ENCODE measurements around the gene LRRTM3.

LRRTM3 gene

GRCh38 chr10:67011981-67012380, 86.1 kb downstream of the LRRTM3 start:
- no peak for FAIRE-seq
- DNase-seq (ENCODE audit: insufficient read length, low spot score), result no peak

- FAIRE-seq (no peak), DNase-seq (ENCODE audit: insufficient read length, low spot score) (no peak)
Measured at GRCh38 chr10:67015225-67015624, 89.4 kb downstream of the LRRTM3 start.

- no peak for FAIRE-seq
Measured at GRCh38 chr10:67017218-67017617, 91.4 kb downstream of the LRRTM3 start.

DNA sequence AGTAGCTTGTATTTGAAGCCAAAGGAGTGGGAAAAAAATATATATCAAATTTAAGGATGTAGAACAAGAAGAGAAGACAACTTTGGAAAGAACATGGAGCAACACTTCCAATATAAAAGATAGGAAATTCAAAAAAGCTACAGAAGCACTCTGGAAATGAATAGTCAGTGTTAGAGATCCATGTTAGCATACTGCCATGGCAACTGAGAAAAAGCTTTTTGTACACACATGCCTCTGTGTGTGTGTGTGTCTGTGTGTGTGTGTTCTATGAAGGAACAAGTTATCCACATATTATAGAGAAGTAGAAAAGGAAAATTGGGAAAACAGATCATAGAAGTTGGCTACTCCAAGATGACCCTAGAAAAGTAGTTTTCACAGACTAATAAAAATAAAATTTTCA, 96.3 kb downstream of the LRRTM3 start:
- DNase-seq (ENCODE audit: insufficient read length, low spot score) (no peak), FAIRE-seq (no peak)

More at GRCh38 chr10:67017218-67017617, 91.4 kb downstream of the LRRTM3 start:
- no peak for DNase-seq (ENCODE audit: insufficient read length, low spot score)

DNA sequence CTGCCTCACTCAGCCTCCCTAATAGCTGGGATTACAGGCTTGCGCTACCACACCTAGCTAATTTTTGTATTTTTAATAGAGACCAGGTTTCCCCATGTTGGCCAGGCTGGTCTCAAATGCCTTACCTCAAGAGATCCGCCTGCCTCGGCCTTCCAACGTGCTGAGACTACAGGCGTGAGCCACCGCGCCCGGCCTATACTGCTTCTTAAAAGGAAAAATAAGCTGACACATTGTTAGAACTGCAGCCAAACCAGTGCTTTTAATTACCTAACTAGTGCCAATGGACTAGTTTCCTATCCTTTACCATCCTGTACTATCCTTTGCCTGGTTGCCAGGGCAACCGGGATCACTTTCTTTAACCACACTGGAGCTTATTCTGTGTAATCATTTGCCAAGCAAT, 108.0 kb downstream of the LRRTM3 start:
- DNase-seq (ENCODE audit: insufficient read length, low spot score), result no peak
- no peak for FAIRE-seq

GRCh38 chr10:67036808-67037207, 111.0 kb downstream of the LRRTM3 start:
- no peak for DNase-seq (ENCODE audit: insufficient read length, low spot score)
- no peak for FAIRE-seq

DNA sequence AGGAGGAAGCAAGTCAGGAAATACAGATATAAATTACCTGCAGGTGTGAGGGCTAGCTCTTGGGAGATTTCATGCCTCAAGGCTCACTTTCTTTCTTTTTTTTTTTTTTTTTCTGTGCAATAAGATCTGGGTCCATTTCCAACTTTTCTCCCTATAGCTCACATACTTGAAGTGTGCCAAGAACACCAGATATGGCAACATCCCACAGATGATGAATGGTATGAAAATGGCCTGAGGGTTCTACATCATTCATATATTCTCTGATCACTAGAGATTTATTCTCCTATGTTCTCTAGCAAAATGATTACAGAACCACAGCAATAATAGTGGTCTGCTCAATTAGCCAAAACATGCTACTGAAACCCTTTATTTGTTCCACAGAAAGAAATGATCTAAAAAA, 117.2 kb downstream of the LRRTM3 start:
- FAIRE-seq (no peak), DNase-seq (ENCODE audit: insufficient read length, low spot score) (no peak)

DNA sequence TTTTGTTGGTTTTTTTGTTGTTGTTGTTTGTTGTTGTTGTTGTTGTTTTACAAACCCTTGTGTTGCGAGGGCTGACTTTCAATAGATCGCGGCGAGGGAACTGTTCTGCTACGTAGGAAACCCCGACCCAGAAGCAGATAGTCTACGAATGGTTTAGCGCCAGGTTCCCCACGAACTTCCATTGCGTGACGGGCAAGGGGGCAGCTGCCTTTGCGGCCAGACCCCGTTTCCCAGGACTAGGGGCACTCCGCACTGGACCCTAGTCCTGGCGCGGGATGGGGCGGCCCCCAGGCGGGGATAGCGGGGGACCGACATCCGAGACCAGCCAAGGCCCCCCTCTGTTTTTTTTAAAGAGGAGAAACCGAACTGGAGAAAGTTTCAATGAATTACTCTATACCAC, 119.6 kb downstream of the LRRTM3 start:
- DNase-seq (ENCODE audit: insufficient read length, low spot score) (no peak), FAIRE-seq (no peak)

GRCh38 chr10:67046507-67046906, 120.7 kb downstream of the LRRTM3 start:
- DNase-seq (ENCODE audit: insufficient read length, low spot score) (no peak), FAIRE-seq (no peak)

DNA sequence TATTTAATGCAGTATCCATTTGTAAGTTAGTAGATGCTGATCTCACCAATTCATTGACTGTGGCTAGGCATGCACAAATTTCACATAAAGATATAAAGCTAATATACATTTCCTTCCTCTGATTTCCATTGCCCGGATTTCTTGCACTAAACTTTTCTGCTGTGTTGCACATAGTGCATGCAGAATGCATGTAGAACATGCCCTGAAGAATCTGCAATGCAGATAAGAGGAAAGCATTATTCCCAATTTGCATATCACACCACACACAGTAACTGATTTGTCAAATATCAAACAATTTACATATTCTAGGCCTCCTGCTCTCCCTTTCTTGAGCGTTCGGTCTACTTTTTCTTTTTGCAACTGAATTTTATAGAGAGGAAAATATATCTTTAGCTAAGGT, 124.2 kb downstream of the LRRTM3 start:
- DNase-seq (ENCODE audit: insufficient read length, low spot score) (no peak), FAIRE-seq (no peak)

GRCh38 chr10:67050415-67050814, 124.6 kb downstream of the LRRTM3 start:
- DNase-seq (ENCODE audit: insufficient read length, low spot score) (no peak), FAIRE-seq (no peak)

DNA sequence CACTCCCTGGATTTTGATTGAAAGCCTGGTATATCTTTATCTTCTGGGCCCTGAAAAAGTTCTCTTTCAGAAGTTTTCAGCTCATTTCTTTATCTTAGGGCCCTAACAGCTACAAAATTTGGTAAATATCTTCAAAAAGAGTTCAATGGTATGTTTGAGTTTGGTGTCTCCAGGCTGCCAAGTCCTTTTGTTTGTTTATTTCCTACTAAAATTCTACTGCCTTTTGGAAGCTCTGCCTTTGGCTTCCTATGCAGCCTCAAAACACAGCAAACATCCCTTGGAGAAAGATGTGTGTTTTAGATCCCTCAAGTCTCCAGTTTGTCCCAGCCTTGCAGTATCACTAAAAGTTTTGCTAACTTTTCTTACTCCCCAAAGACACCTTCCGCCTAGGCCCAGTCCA, 146.8 kb downstream of the LRRTM3 start:
- no peak for DNase-seq (ENCODE audit: insufficient read length, low spot score)
- FAIRE-seq, result no peak

- DNase-seq (ENCODE audit: insufficient read length, low spot score), result no peak
- no peak for FAIRE-seq
Measured at GRCh38 chr10:67075491-67075971, 149.7 kb downstream of the LRRTM3 start.

DNA sequence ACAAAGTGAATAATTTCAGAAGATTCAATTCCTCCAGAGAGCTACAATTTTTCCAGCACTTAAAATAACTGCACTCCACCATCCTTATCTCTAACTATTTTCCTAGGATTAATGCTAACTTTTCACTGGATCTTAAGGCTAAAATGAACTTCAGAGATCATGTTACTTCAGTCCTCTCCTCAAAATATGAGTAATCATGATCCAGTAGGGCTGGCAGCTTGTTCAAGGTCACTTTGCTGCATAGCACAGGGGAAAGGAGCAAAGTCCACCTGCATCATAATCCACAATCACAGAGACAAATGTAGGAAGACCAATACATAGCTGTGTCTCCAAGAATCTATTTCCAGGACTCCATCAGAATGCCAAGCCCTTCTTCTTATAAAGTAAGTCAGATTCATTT, 150.3 kb downstream of the LRRTM3 start:
- DNase-seq (ENCODE audit: insufficient read length, low spot score), result no peak
- FAIRE-seq, result no peak

DNA sequence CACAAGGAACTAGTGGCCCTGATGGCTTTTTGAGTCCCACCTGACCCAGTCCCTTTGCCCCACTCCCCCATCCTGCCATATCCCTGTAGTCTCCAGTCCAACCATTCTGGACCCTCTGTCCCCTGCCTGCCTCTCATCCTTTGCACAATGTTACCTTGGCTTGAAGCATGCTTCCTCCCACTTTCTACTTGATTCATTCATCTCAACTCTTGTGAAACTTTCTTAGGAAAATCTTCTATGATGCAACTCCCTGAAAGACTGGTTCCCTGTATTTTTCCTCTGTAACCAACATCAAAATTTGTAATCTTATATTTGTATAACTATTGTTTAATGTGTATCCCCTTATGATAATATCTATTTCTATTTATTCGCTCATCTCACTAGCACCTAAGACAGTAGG, 151.5 kb downstream of the LRRTM3 start:
- FAIRE-seq, result no peak
- DNase-seq (ENCODE audit: insufficient read length, low spot score), result no peak

- no peak for DNase-seq (ENCODE audit: insufficient read length, low spot score)
- no peak for FAIRE-seq
Measured at GRCh38 chr10:67079126-67079525, 153.3 kb downstream of the LRRTM3 start.

- no peak for FAIRE-seq
- DNase-seq (ENCODE audit: insufficient read length, low spot score), result no peak
Measured at GRCh38 chr10:67086327-67087134, 160.7 kb downstream of the LRRTM3 start.

DNA sequence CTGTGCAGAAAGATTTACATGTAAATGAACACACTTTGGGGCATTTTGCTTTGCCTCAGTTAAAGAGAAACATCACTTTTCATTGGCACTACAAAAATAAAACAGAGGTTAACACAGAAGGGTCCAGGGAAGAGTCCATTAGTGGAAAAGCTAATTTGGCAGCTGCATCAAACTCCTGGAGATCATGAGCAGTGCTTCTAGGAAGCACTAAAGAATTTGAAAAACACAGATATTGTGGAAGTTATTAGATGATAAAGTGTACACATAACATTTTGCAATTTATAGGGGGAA, 161.2 kb downstream of the LRRTM3 start:
- no peak for DNase-seq (ENCODE audit: insufficient read length, low spot score)
- no peak for FAIRE-seq

DNA sequence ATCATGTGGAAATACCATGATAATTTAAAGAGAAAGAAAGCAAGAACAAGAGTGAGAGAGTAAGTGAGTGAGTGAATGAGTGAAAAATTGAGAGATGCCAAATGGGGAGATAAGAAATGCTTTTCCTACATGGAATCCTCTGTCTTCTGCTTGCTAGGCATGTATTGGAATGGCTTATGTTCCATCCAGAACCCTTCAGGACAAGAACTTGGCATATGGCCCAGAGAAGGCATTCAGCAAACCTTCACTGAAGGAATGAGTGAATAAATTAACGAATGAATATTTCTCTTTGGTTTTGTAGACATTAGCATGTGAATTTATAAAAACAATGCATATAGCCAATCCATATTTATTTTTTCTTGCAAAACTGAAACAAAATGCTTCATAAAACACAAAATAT, 162.2 kb downstream of the LRRTM3 start:
- FAIRE-seq (no peak), DNase-seq (ENCODE audit: insufficient read length, low spot score) (no peak)

DNA sequence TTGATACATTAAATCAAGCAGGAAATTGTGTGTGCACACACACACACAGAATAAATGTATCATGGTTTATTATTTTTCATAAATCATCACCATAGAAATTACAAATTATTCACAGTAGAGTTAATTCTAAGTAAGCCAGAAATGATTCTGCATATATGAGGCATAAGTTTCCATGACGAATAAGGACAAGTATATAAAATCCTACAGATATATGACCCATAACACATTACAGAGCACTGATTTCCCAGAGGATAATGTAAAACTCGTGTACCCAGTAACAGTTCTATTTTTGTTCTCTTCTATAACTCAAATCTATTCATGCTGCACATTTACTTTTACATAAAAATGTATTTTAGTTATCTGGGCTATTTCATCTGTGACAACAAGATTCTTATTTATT, 169.7 kb downstream of the LRRTM3 start:
- DNase-seq (ENCODE audit: insufficient read length, low spot score), result no peak
- FAIRE-seq, result no peak

- FAIRE-seq (no peak), DNase-seq (ENCODE audit: insufficient read length, low spot score) (no peak)
Measured at GRCh38 chr10:67098461-67098860, 172.6 kb downstream of the LRRTM3 start.

GRCh38 chr10:67100951-67101350, 175.1 kb downstream of the LRRTM3 start:
- DNase-seq (ENCODE audit: insufficient read length, low spot score), result no peak
- no peak for FAIRE-seq

GRCh38 chr10:67107670-67108069, 181.8 kb downstream of the LRRTM3 start:
- FAIRE-seq (no peak), DNase-seq (ENCODE audit: insufficient read length, low spot score) (no peak)

All from GM19239 (cell line).